ENCODE results near the gene RPL29.

Gene RPL29

GRCh38 chr3:51982838-51983577, 12.7 kb downstream of the RPL29 start, which contains the start of gene ACY1:
TSS of gene ACY1 (plus strand) at chr3:51983535. CDS start at chr3:51984065, 530 bp downstream.
- ChIA-PET POLR2A (interaction anchor here (0.6 to 3.4 kb wide), 5 partner anchors 8 to 29 kb away, joined by 3 to 30 read pairs (median 7); partner anchors contain the start of genes ABHD14B and RPL29), CTCF (interaction anchor here (0.8 to 4.6 kb wide), 22 partner anchors 9 to 481 kb away, joined by 3 to 64 read pairs (median 3); partner anchors contain the start of genes ABHD14A, ABHD14B, DUSP7 and PARP3)
- TF ChIP-seq CTCF (IDR thresholded peaks at IDR 0.05; ENCODE audit: control extremely low read depth, extremely low read depth, low read depth, missing control alignments), result no peak
- peak; percentile 95 for DNase-seq (ENCODE audit: extremely low spot score)

- CTCF ChIA-PET, result interaction anchor here (0.8 to 4.6 kb wide), 20 partner anchors 8 to 480 kb away, joined by 3 to 64 read pairs (median 3); partner anchors contain the start of genes ABHD14A, ABHD14B, DUSP7 and PARP3
- DNase-seq (ENCODE audit: extremely low spot score), result peak; percentile 76
- peak; percentile 58 for TF ChIP-seq CTCF (IDR thresholded peaks at IDR 0.05; ENCODE audit: control extremely low read depth, extremely low read depth, low read depth, missing control alignments)
- POLR2A ChIA-PET, result interaction anchor here (0.6 to 3.4 kb wide), 5 partner anchors 8 to 14 kb away, joined by 3 to 30 read pairs (median 7); partner anchors contain the start of genes ABHD14B and RPL29
Measured at GRCh38 chr3:51982352-51982837, 13.3 kb downstream of the RPL29 start.

- no peak for TF ChIP-seq CTCF (IDR thresholded peaks at IDR 0.05; ENCODE audit: control extremely low read depth, extremely low read depth, low read depth, missing control alignments)
- ChIA-PET CTCF (interaction anchor here (0.6 kb wide), 1 partner anchor 190 kb away, joined by 3 read pairs; no protein-coding TSS in a partner anchor), POLR2A (no interaction called here)
- DNase-seq (ENCODE audit: extremely low spot score), result no peak
Measured at GRCh38 chr3:51980253-51980652, 15.4 kb downstream of the RPL29 start.

GRCh38 chr3:51978143-51978502, 17.6 kb downstream of the RPL29 start:
- TF ChIP-seq CTCF (IDR thresholded peaks at IDR 0.05; ENCODE audit: control extremely low read depth, extremely low read depth, low read depth, missing control alignments), result no peak
- ChIA-PET CTCF (interaction anchor here (1.8 kb wide), 1 partner anchor 37 kb away, joined by 5 read pairs; the partner anchor contains the start of gene RRP9), POLR2A (no interaction called here)
- no peak for DNase-seq (ENCODE audit: extremely low spot score)

GRCh38 chr3:51977446-51978142, 18.1 kb downstream of the RPL29 start:
- CTCF ChIA-PET, result interaction anchor here (1.8 kb wide), 1 partner anchor 36 kb away, joined by 5 read pairs; the partner anchor contains the start of gene RRP9
- no peak for DNase-seq (ENCODE audit: extremely low spot score)
- POLR2A ChIA-PET, result interaction anchor here (1.8 kb wide), 1 partner anchor 10 kb away, joined by 4 read pairs; no protein-coding TSS in a partner anchor
- no peak for TF ChIP-seq CTCF (IDR thresholded peaks at IDR 0.05; ENCODE audit: control extremely low read depth, extremely low read depth, low read depth, missing control alignments)
